H9 (cell line): Measurements from ENCODE around the gene PEX5L. TPM values are rescaled to one million over a fixed set of nuclear protein-coding genes. Genes with fewer than 3 reads are reported as not detected.

Source experiments
- DNase-seq: peaks from one replicate; pipeline ENCODE4 v3.0.0-alpha.2; 2017
- H2AFZ ChIP-seq: one replicate; pipeline ENCODE4 v1.6.1; 2013; ENCODE audit warnings: mild to moderate bottlenecking, low read length, control low read depth, moderate library complexity
- H2AK5ac ChIP-seq: 2 replicates; pipeline ENCODE4 v1.6.1; 2013; ENCODE audit warnings: low read length, control low read depth, mixed read lengths; ENCODE audit not compliant: insufficient read length
- H2BK120ac ChIP-seq: one replicate; pipeline ENCODE4 v1.6.1; 2013; ENCODE audit warnings: low read depth, mild to moderate bottlenecking, low read length, control low read depth, inconsistent platforms; ENCODE audit not compliant: poor library complexity, severe bottlenecking
- H2BK12ac ChIP-seq: 2 replicates; pipeline ENCODE4 v1.6.1; 2013; ENCODE audit warnings: low read length, control low read depth, mixed read lengths, low read depth; ENCODE audit not compliant: insufficient read length
- H2BK15ac ChIP-seq: 2 replicates; pipeline ENCODE4 v1.6.1; 2013; ENCODE audit warnings: low read depth, low read length, control low read depth
- H2BK20ac ChIP-seq: one replicate; pipeline ENCODE4 v1.6.1; 2013; ENCODE audit warnings: low read depth, mild to moderate bottlenecking, low read length, control low read depth, inconsistent platforms; ENCODE audit not compliant: poor library complexity, severe bottlenecking
- H2BK5ac ChIP-seq: 2 replicates; pipeline ENCODE4 v1.6.1; 2013; ENCODE audit warnings: low read length, control low read depth, mixed read lengths; ENCODE audit not compliant: insufficient read length
- H3K14ac ChIP-seq: 2 replicates; pipeline ENCODE4 v1.6.1; 2013; ENCODE audit warnings: low read length, control low read depth; ENCODE audit not compliant: insufficient read depth
- H3K18ac ChIP-seq: 2 replicates; pipeline ENCODE4 v1.6.1; 2013; ENCODE audit warnings: low read depth, mild to moderate bottlenecking, mixed read lengths, low read length, control low read depth; ENCODE audit not compliant: insufficient read length
- H3K23ac ChIP-seq: 2 replicates; pipeline ENCODE4 v1.6.1; 2013; ENCODE audit warnings: low read length, control low read depth, mixed read lengths, low read depth; ENCODE audit not compliant: insufficient read length
- H3K23me2 ChIP-seq: 2 replicates; pipeline ENCODE4 v1.6.1; 2013; ENCODE audit warnings: low read depth, mild to moderate bottlenecking, mixed read lengths, low read length, control low read depth; ENCODE audit not compliant: insufficient read length, poor library complexity, severe bottlenecking
- H3K27ac ChIP-seq: 2 replicates; pipeline ENCODE4 v1.5.1; 2013; ENCODE audit warnings: low read length, control low read depth, mixed read lengths, low read depth; ENCODE audit not compliant: insufficient read length
- H3K27me3 ChIP-seq: 2 replicates; pipeline ENCODE4 v1.6.1; 2013; ENCODE audit warnings: low read length, control low read depth, inconsistent platforms; ENCODE audit not compliant: insufficient read depth
- H3K4ac ChIP-seq: 2 replicates; pipeline ENCODE4 v1.6.1; 2013; ENCODE audit warnings: low read depth, mild to moderate bottlenecking, control low read depth, inconsistent platforms, low read length, moderate library complexity
- H3K4me1 ChIP-seq: 2 replicates; pipeline ENCODE4 v1.6.1; 2013; ENCODE audit warnings: low read length, control low read depth, inconsistent platforms; ENCODE audit not compliant: insufficient read depth
- H3K4me2 ChIP-seq: 2 replicates; pipeline ENCODE4 v1.6.1; 2013; ENCODE audit warnings: low read length, control low read depth, mixed read lengths; ENCODE audit not compliant: insufficient read length, insufficient read depth
- H3K56ac ChIP-seq: 2 replicates; pipeline ENCODE4 v1.6.1; 2013; ENCODE audit warnings: low read depth, mild to moderate bottlenecking, mixed read lengths, low read length, control low read depth; ENCODE audit not compliant: insufficient read length
- H3K79me1 ChIP-seq: 2 replicates; pipeline ENCODE4 v1.6.1; 2013; ENCODE audit warnings: low read depth, mild to moderate bottlenecking, moderate library complexity, low read length, control low read depth, inconsistent platforms; ENCODE audit not compliant: insufficient read depth, poor library complexity, severe bottlenecking
- H3K79me2 ChIP-seq: 2 replicates; pipeline ENCODE4 v1.6.1; 2013; ENCODE audit warnings: low read length, control low read depth, inconsistent platforms; ENCODE audit not compliant: insufficient read depth
- H3K9ac ChIP-seq: 2 replicates; pipeline ENCODE4 v1.6.1; 2013; ENCODE audit warnings: low read length, control low read depth, mixed read lengths; ENCODE audit not compliant: insufficient read length; ENCODE audit errors: extremely low read depth
- H3K9me3 ChIP-seq: one replicate; pipeline ENCODE4 v1.6.1; 2013; ENCODE audit warnings: low read depth, low read length, inconsistent platforms; ENCODE audit not compliant: control insufficient read depth
- H3T11ph ChIP-seq: one replicate; pipeline ENCODE4 v1.6.1; 2013; ENCODE audit warnings: mild to moderate bottlenecking, low read length, control low read depth, inconsistent platforms
- H4K20me1 ChIP-seq: one replicate; pipeline ENCODE4 v1.6.1; 2013; ENCODE audit not compliant: control insufficient read depth, insufficient read length, insufficient read depth
- H4K5ac ChIP-seq: 2 replicates; pipeline ENCODE4 v1.6.1; 2013; ENCODE audit warnings: low read depth, mild to moderate bottlenecking, mixed read lengths, low read length, control low read depth; ENCODE audit not compliant: insufficient read length
- H4K8ac ChIP-seq: replicated peaks from 2 replicates; pipeline ENCODE4 v1.6.1; 2013; ENCODE audit warnings: low read length, control low read depth, mixed read lengths, low read depth; ENCODE audit not compliant: insufficient read length
- H4K91ac ChIP-seq: 2 replicates; pipeline ENCODE4 v1.6.1; 2013; ENCODE audit warnings: low read depth, mild to moderate bottlenecking, moderate library complexity, mixed read lengths, low read length, control low read depth; ENCODE audit not compliant: insufficient read length
- H3K27ac Mint-ChIP-seq, 3 experiments: 2 replicates in 2 of 3; 3 replicates in 1 of 3; pipeline ENCODE4 v1.8.0; 2020 to 2021; ENCODE audit warnings: mixed read lengths in 3 of 3, mild to moderate bottlenecking in 1 of 3, moderate library complexity in 1 of 3
- H3K27me3 Mint-ChIP-seq: 2 replicates; pipeline ENCODE4 v1.8.0; 2021; ENCODE audit warnings: low read depth, mild to moderate bottlenecking, moderate library complexity, mixed read lengths
- H3K36me3 Mint-ChIP-seq, 3 experiments: 2 replicates in 2 of 3; 3 replicates in 1 of 3; pipeline ENCODE4 v1.8.0; 2020 to 2021; ENCODE audit warnings: low read depth in 3 of 3, mixed read lengths in 3 of 3; ENCODE audit not compliant: insufficient read depth in 1 of 3
- H3K4me1 Mint-ChIP-seq, 2 experiments: 2 replicates each; pipeline ENCODE4 v1.8.0; 2020; ENCODE audit warnings: mixed read lengths in 2 of 2
- H3K4me3 Mint-ChIP-seq, 2 experiments: 2 replicates in 1 of 2; 3 replicates in 1 of 2; pipeline ENCODE4 v1.8.0; 2020 to 2021; ENCODE audit warnings: mild to moderate bottlenecking in 2 of 2, mixed read lengths in 2 of 2, moderate library complexity in 1 of 2
- H3K9me3 Mint-ChIP-seq, 2 experiments: 2 replicates in 1 of 2; 3 replicates in 1 of 2; pipeline ENCODE4 v1.8.0; 2020; ENCODE audit warnings: mild to moderate bottlenecking in 2 of 2, mixed read lengths in 2 of 2, moderate library complexity in 1 of 2
- WGBS: extraction: QIAGEN DNeasy Blood & Tissue Kit; methylation state at CpG from one replicate; pipeline ENCODE4 v1.1.7; 2013; ENCODE audit warnings: missing lambda C conversion rate, low lambda C conversion rate, mixed read lengths; ENCODE audit not compliant: insufficient read length; ENCODE audit errors: extremely low coverage; 5-methylcytosine and 5-hydroxymethylcytosine counted together
- total RNA-seq: library from RNA; stranded (reverse); gene quantifications from 2 replicates; pipeline ENCODE4 v1.2.1, GENCODE V29; 2021
- TF ChIP-seq, protein P1 (sequence below): fragments of 200-600 bp; sonication (generic); conservative IDR thresholded peaks from 3 replicates; pipeline ENCODE4 v1.8.0; 2021; ENCODE audit warnings: antibody characterized with exemption, mild to moderate bottlenecking

PEX5L gene
- total RNA-seq, 1 experiment from 2014 or later: 0.85 TPM

DNA sequence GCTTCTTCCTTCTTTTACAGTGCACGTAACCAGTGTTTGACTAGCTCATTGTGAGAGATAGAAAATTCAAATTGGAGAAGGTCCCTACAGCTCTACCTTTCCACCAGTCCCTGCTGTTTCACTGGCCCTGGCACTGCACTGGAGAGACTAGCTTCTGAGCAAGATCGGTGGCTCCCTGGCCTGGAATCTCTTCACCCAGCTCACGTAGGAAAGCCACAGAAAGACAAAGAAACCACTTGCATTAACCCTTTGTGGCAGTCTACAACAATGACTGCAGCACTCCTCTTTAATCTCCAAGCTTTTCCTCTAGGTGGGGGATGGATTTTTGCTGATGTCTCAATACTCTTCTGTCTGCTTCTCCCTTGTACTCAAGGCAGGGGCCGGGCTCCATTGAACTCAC is 155.9 kb downstream of the PEX5L start:
- no peaks in the 10 kb centered on the region for H3K9me3 Mint-ChIP-seq
- Histone ChIP-seq H4K5ac (no peak overlapping the region), H3K79me2 (no peaks in the 10 kb centered on the region), H3K23ac (no peak overlapping the region), H3K4me1 (peaks cover 4% of the 10 kb centered on the region; the same call in 1 of the 2 replicates), H2BK12ac (no peak overlapping the region), H3K4me2 (no peak overlapping the region), H3K9me3 (no peaks in the 10 kb centered on the region), H2AK5ac (no peak overlapping the region), H4K91ac (no peak overlapping the region), H3K56ac (no peak overlapping the region), H4K8ac (no peak overlapping the region), H3K23me2 (no peaks in the 10 kb centered on the region), H3T11ph (no peak overlapping the region), H2BK120ac (no peak overlapping the region), H3K27ac (no peak overlapping the region), H2BK15ac (no peak overlapping the region), H3K27me3 (no peaks in the 10 kb centered on the region), H3K4ac (no peak overlapping the region), H3K14ac (no peak overlapping the region), H3K18ac (no peak overlapping the region), H3K9ac (no peak overlapping the region), H4K20me1 (no peaks in the 10 kb centered on the region), H2AFZ (no peak overlapping the region), H2BK20ac (no peak overlapping the region), H2BK5ac (no peak overlapping the region), H3K79me1 (no peaks in the 10 kb centered on the region)
- peak overlapping the region in 2 of 3 experiments; percentile 41 to 81; a peak in 4 of 7 replicates for H3K27ac Mint-ChIP-seq
- no CpG with 5 or more reads among the region's 4 CpGs for WGBS
- H3K36me3 Mint-ChIP-seq: no peaks in the 10 kb centered on the region
- DNase-seq: no peak
- no peaks in the 10 kb centered on the region for H3K27me3 Mint-ChIP-seq
- H3K4me1 Mint-ChIP-seq: peaks cover 28 to 41% of the 10 kb centered on the region in 2 experiments
- no peak overlapping the region for H3K4me3 Mint-ChIP-seq
- TF ChIP-seq, protein P1, sequence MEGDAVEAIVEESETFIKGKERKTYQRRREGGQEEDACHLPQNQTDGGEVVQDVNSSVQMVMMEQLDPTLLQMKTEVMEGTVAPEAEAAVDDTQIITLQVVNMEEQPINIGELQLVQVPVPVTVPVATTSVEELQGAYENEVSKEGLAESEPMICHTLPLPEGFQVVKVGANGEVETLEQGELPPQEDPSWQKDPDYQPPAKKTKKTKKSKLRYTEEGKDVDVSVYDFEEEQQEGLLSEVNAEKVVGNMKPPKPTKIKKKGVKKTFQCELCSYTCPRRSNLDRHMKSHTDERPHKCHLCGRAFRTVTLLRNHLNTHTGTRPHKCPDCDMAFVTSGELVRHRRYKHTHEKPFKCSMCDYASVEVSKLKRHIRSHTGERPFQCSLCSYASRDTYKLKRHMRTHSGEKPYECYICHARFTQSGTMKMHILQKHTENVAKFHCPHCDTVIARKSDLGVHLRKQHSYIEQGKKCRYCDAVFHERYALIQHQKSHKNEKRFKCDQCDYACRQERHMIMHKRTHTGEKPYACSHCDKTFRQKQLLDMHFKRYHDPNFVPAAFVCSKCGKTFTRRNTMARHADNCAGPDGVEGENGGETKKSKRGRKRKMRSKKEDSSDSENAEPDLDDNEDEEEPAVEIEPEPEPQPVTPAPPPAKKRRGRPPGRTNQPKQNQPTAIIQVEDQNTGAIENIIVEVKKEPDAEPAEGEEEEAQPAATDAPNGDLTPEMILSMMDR: no peak
